ENCODE data around the gene GGA2.
"Not testable (repeated sequence)": the region's sequence is repeated elsewhere in the genome, so short reads cannot be mapped to it uniquely, and the experiment has no call there.

Gene GGA2

DNA sequence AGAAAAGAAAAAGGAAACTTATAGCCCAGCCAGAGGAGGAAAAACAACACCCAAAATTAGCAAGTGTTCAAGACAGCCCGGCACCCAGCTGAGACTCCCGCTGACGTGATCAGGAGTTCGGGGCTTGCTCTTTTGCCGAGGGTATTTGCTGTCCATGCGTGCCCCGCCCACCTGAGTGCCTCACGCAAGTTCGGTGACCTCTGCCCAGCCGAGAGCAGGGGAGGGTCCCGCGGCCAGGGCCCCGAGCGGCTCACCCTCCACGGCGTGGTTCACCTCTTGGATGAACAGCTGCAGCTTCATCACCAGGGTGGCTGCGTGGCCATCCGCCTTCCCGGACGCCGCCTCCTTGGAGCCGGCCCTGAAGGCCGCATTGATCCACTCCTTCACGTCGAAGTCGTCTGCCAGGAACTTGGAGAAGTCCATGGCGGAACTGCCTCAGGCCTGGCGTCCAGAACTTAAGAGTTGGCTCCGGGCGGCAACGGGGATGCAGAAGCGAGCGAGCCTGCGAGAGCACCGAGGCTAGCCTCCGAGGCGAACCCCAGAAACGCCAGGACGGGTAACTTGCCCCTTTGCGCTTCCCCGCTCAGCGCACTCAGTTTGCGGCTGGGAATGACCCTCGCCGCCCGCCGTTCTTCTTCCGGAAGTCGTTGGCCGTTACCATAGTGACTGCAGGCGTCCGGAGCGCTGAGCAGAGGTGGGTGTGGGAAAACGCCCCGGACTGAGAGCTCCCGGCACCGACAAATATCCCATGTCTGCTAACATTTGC, 57.5 kb downstream of the GGA2 start, which contains the start of gene COG7:
TSS of gene COG7 (minus strand) at position 618 of the 766 bp plus-strand sequence. CDS start at position 423, 195 bp downstream.
- Histone ChIP-seq H3K4me1 (ENCODE audit: control insufficient read depth, insufficient read depth, low read length, poor library complexity, severe bottlenecking) (no peaks in the 10 kb centered on the region), H3K36me3 (ENCODE audit: control insufficient read depth, insufficient read depth, low read length) (no peaks in the 10 kb centered on the region), H3K4me3 (ENCODE audit: insufficient read depth, low read depth, low read length, poor library complexity, severe bottlenecking) (peak within 1 kb of the TSS; percentile 98), H3K27ac (ENCODE audit: insufficient read depth, low read length, poor library complexity, severe bottlenecking) (peak within 1 kb of the TSS; percentile 67), H3K27me3 (replicated peaks; ENCODE audit: control insufficient read depth, insufficient read depth, low read length, poor library complexity, severe bottlenecking) (no peaks in the 10 kb centered on the region), H3K9me3 (ENCODE audit: control insufficient read depth, low read length) (no peaks in the 10 kb centered on the region)
- DNase-seq, result peak; percentile 66 to 70 (median 68)

DNA sequence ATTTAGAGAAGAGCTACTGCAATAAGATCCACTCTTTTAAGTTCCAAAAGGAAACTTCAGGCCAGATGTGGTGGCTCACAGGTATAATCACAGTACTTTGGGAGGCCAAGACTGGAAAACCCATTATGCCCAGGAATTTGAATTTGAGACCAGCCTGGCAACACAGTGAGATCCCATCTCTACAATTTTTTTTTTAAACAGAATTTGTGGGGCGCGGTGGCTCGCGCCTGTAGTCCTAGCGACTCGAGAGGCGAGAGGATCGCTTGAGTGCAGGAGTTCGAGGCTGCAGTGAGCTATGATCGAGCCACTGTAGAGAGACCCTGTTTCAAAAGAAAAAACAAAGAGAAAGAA, 58.1 kb downstream of the GGA2 start:
- Histone ChIP-seq H3K9me3 (ENCODE audit: control insufficient read depth, low read length) (no peaks in the 10 kb centered on the region), H3K27me3 (replicated peaks; ENCODE audit: control insufficient read depth, insufficient read depth, low read length, poor library complexity, severe bottlenecking) (no peaks in the 10 kb centered on the region), H3K36me3 (ENCODE audit: control insufficient read depth, insufficient read depth, low read length) (no peaks in the 10 kb centered on the region), H3K27ac (ENCODE audit: insufficient read depth, low read length, poor library complexity, severe bottlenecking) (peak overlapping the region; percentile 67), H3K4me3 (ENCODE audit: insufficient read depth, low read depth, low read length, poor library complexity, severe bottlenecking) (peak overlapping the region; percentile 98), H3K4me1 (ENCODE audit: control insufficient read depth, insufficient read depth, low read length, poor library complexity, severe bottlenecking) (no peaks in the 10 kb centered on the region)
- no peak for DNase-seq

DNA sequence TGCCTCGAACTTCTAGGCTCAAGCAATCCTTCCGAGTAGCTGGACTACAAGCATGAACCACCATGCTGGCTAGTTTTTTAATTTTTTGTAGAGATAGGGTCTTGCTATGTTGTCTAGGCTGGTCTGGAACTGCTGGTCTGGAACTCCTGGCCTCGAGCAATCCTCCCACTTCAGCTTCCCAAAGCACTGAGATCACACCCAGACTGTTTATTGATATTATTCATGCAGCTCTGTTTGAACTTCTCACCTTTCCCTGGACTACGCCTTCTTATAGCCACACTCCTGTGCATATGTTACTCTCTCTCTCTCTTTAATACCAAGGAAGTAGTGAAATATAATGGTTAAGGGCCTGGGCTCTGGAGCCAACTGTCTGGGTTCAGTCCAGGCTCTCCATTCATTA, 61.9 kb downstream of the GGA2 start:
- no peak overlapping the region for H3K4me3 ChIP-seq (ENCODE audit: insufficient read depth, low read depth, low read length, poor library complexity, severe bottlenecking)
- no peak overlapping the region for H3K27ac ChIP-seq (ENCODE audit: insufficient read depth, low read length, poor library complexity, severe bottlenecking)
- H3K4me1 ChIP-seq (ENCODE audit: control insufficient read depth, insufficient read depth, low read length, poor library complexity, severe bottlenecking), result no peaks in the 10 kb centered on the region
- H3K36me3 ChIP-seq (ENCODE audit: control insufficient read depth, insufficient read depth, low read length), result peaks cover 6% of the 10 kb centered on the region
- H3K27me3 ChIP-seq (replicated peaks; ENCODE audit: control insufficient read depth, insufficient read depth, low read length, poor library complexity, severe bottlenecking), result no peaks in the 10 kb centered on the region
- no peak for DNase-seq
- no peaks in the 10 kb centered on the region for H3K9me3 ChIP-seq (ENCODE audit: control insufficient read depth, low read length)

DNA sequence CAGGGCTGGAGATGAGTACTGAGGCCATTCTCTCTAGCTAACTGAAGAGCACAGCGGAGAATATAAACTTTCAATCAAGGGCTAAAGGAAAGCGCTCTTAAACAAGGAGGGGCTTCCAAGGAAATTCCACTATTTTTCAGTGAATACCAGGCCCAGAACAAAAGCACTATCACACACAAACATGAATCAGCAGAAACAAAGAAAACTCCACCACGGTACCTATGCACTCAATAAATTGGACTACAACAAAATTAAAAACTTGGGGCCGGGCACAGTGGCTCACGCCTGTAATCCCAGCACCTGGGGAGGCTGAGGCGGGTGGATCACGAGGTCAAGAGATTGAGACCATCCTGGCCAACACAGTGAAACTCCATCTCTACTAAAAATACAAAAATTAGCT, 72.8 kb downstream of the GGA2 start:
- H3K9me3 ChIP-seq (ENCODE audit: control insufficient read depth, low read length); H3K4me1 ChIP-seq (ENCODE audit: control insufficient read depth, insufficient read depth, low read length, poor library complexity, severe bottlenecking); H3K27me3 ChIP-seq (replicated peaks; ENCODE audit: control insufficient read depth, insufficient read depth, low read length, poor library complexity, severe bottlenecking); H3K27ac ChIP-seq (ENCODE audit: insufficient read depth, low read length, poor library complexity, severe bottlenecking); DNase-seq; H3K4me3 ChIP-seq (ENCODE audit: insufficient read depth, low read depth, low read length, poor library complexity, severe bottlenecking): not testable (repeated sequence)
- H3K36me3 ChIP-seq (ENCODE audit: control insufficient read depth, insufficient read depth, low read length), result peaks cover 34% of the 10 kb centered on the region

DNA sequence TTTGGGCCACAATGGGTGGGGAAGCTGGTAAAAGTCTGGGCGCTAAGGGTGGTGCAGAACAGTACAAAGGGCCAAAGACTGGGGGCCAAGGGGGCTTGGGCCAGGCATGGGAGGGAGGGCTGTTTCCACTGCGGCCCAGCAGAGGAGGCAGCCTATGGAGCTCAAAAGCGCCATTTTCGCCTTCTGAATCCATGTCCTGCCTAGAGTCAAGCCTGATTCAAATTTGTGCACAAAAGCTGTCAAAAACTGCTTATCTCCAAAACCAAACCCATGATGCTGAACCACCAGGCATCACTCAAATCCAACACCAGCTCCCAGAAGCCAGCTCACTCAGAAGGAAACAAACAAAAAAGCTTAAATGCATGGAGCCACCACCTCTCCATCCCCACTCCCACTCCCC, 73.3 kb downstream of the GGA2 start:
- H3K36me3 ChIP-seq (ENCODE audit: control insufficient read depth, insufficient read depth, low read length), result peaks cover 34% of the 10 kb centered on the region
- H3K9me3 ChIP-seq (ENCODE audit: control insufficient read depth, low read length), result no peaks in the 10 kb centered on the region
- H3K4me3 ChIP-seq (ENCODE audit: insufficient read depth, low read depth, low read length, poor library complexity, severe bottlenecking), result no peak overlapping the region
- no peaks in the 10 kb centered on the region for H3K4me1 ChIP-seq (ENCODE audit: control insufficient read depth, insufficient read depth, low read length, poor library complexity, severe bottlenecking)
- DNase-seq, result no peak
- no peaks in the 10 kb centered on the region for H3K27me3 ChIP-seq (replicated peaks; ENCODE audit: control insufficient read depth, insufficient read depth, low read length, poor library complexity, severe bottlenecking)
- no peak overlapping the region for H3K27ac ChIP-seq (ENCODE audit: insufficient read depth, low read length, poor library complexity, severe bottlenecking)

DNA sequence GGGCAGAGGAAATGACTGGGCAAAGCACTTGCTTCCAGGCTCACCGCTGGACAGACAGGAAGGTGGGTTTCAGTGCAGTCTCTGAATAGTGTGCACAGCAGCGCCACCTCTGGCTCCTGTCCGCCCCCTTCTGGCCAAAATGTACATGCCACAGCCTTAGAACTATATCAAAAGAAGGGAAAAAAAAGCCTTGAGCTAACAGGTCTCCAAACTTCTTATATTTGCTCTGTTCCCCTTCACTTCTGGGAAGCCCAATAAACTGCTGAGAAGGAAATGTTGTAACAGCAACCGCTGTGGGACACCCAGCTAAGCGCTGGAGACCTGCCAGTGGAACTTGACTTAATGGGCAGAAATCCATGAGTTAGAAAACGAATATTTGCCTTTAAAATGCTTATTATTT, 74.8 kb downstream of the GGA2 start:
- H3K4me1 ChIP-seq (ENCODE audit: control insufficient read depth, insufficient read depth, low read length, poor library complexity, severe bottlenecking), result no peaks in the 10 kb centered on the region
- DNase-seq, result peak; percentile 13 to 25 (median 17)
- peaks cover 30% of the 10 kb centered on the region for H3K36me3 ChIP-seq (ENCODE audit: control insufficient read depth, insufficient read depth, low read length)
- H3K27me3 ChIP-seq (replicated peaks; ENCODE audit: control insufficient read depth, insufficient read depth, low read length, poor library complexity, severe bottlenecking), result no peaks in the 10 kb centered on the region
- H3K9me3 ChIP-seq (ENCODE audit: control insufficient read depth, low read length), result no peaks in the 10 kb centered on the region
- H3K4me3 ChIP-seq (ENCODE audit: insufficient read depth, low read depth, low read length, poor library complexity, severe bottlenecking), result no peak overlapping the region
- no peak overlapping the region for H3K27ac ChIP-seq (ENCODE audit: insufficient read depth, low read length, poor library complexity, severe bottlenecking)

DNA sequence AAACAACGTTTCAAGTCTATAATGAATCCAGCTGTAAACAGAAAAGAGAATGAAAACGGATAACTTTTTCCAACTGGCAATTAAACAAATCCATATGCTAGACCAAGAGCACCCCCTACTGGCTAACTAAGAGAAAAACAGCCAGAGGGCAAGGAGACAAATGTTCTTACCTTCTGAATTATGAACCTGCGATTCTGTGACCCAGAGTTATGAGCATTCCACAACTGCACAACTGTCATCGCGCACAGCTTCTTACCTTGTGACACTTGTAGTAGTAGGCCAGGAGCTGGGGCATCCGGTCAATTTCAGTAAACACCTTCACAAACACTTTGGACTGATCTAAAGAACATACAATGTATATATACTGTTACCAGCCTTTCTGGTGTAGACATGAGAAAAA, 75.9 kb downstream of the GGA2 start:
- H3K27me3 ChIP-seq (replicated peaks; ENCODE audit: control insufficient read depth, insufficient read depth, low read length, poor library complexity, severe bottlenecking), result no peaks in the 10 kb centered on the region
- H3K4me1 ChIP-seq (ENCODE audit: control insufficient read depth, insufficient read depth, low read length, poor library complexity, severe bottlenecking), result no peaks in the 10 kb centered on the region
- H3K36me3 ChIP-seq (ENCODE audit: control insufficient read depth, insufficient read depth, low read length), result peaks cover 31% of the 10 kb centered on the region
- H3K9me3 ChIP-seq (ENCODE audit: control insufficient read depth, low read length), result no peaks in the 10 kb centered on the region
- H3K4me3 ChIP-seq (ENCODE audit: insufficient read depth, low read depth, low read length, poor library complexity, severe bottlenecking), result no peak overlapping the region
- DNase-seq, result no peak
- no peak overlapping the region for H3K27ac ChIP-seq (ENCODE audit: insufficient read depth, low read length, poor library complexity, severe bottlenecking)

DNA sequence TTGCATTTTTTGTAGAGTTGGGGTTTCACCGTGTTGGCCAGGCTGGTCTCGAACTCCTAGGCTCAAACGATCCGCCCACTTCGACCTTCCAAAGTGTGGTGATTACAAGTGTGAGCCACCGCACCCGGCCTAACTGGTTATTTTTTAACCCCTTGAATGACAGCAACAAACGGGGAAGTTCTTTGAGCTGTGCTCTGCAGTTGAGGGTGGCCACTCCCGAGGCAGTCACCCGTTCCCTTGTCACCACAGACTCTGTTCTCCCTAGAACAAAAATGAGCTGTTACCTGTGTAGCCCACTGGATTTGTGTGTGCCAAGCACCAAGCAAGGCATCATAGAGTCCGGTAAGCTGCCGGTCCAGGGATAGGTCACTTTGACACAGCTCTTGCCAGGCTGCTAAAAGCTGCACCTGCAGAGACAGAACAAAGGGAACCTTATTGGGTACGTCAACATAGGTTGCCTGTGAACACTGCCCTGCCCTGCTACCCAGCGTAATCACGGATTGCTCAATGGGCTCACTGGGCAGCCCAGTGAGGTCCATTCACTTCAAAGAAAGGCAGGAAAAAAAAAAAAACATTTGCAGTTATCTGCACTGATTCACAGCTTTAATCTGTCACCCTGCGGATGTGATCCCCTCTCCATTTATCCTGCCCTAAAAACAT, 76.9 kb downstream of the GGA2 start:
- Histone ChIP-seq H3K9me3 (ENCODE audit: control insufficient read depth, low read length) (no peaks in the 10 kb centered on the region), H3K27ac (ENCODE audit: insufficient read depth, low read length, poor library complexity, severe bottlenecking) (no peak overlapping the region), H3K4me3 (ENCODE audit: insufficient read depth, low read depth, low read length, poor library complexity, severe bottlenecking) (no peak overlapping the region), H3K27me3 (replicated peaks; ENCODE audit: control insufficient read depth, insufficient read depth, low read length, poor library complexity, severe bottlenecking) (no peaks in the 10 kb centered on the region), H3K4me1 (ENCODE audit: control insufficient read depth, insufficient read depth, low read length, poor library complexity, severe bottlenecking) (no peaks in the 10 kb centered on the region), H3K36me3 (ENCODE audit: control insufficient read depth, insufficient read depth, low read length) (peaks cover 31% of the 10 kb centered on the region)
- no peak for DNase-seq

DNA sequence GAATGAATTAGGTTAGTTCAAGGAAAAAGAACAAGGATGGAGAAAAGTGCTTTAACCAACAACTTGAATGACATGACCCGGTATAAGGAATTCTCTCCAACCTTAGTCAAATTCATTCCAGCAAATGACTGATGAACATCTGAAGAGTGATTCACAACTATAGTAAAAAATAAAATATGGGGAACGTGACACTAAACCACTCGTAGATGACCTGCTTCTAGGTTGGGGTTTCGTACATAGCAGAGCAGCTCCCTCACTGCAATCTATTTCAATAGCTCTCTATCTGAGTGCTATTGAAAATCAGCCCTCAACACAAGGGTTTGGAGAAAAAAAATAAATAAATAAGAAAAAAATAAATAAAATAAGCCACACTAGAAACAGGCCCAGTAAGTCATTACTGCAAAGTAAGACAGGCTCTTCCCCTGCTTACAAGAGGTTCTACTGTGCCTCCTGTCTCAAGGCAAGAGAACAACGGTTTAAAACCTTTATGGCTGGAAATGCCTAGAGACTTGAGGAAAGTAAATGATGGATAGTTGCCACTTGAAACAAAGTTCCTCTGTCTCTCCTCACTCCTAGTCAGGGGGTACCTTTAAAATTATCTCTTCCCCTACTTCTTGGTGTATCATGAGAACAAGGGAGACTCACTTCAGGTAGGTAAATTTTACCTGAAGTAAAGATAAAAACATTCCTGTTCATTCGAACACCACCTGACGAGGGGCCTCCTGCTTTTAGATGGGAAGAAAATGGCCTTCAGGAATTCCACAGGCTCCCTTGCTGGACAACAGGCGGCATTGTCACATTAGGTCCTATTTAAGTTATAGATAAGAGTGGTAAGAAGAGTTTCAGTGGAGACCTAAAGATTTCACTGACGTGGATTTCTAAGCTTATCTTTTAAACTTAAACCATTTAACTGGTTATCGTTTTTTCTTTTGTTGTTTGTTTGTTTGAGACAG, 77.8 kb downstream of the GGA2 start:
- Histone ChIP-seq H3K36me3 (ENCODE audit: control insufficient read depth, insufficient read depth, low read length) (peaks cover 27% of the 10 kb centered on the region), H3K27ac (ENCODE audit: insufficient read depth, low read length, poor library complexity, severe bottlenecking) (no peak overlapping the region), H3K9me3 (ENCODE audit: control insufficient read depth, low read length) (no peaks in the 10 kb centered on the region), H3K4me1 (ENCODE audit: control insufficient read depth, insufficient read depth, low read length, poor library complexity, severe bottlenecking) (no peaks in the 10 kb centered on the region), H3K27me3 (replicated peaks; ENCODE audit: control insufficient read depth, insufficient read depth, low read length, poor library complexity, severe bottlenecking) (no peaks in the 10 kb centered on the region), H3K4me3 (ENCODE audit: insufficient read depth, low read depth, low read length, poor library complexity, severe bottlenecking) (no peak overlapping the region)
- DNase-seq, result no peak

Measured in effector memory CD4-positive, alpha-beta T cell (primary cell).